Esophagus muscularis mucosa (tissue), 4 donors: ENCODE measurements around the gene PROB1. TPM values are rescaled to one million over a fixed set of nuclear protein-coding genes. Genes with fewer than 3 reads are reported as not detected.

Experiments
- DNase-seq: peaks from one replicate; pipeline ENCODE4 v3.0.0-alpha.2; 2017; ENCODE audit errors: extremely low spot score
- H3K27ac ChIP-seq, 4 donors: fragments of 200-600 bp; sonication (generic); replicated peaks in 1 of 4; 1 replicate in 3 of 4; 2 replicates in 1 of 4; pipeline ENCODE4 v1.5.1; 2016 to 2019; ENCODE audit warnings: mild to moderate bottlenecking in 1 of 4
- H3K27me3 ChIP-seq, 4 donors: fragments of 200-600 bp; sonication (generic); one replicate each; pipeline versions ENCODE4 v1.5.1 to v1.6.0; 2016 to 2019
- H3K36me3 ChIP-seq, 4 donors: fragments of 200-600 bp; sonication (generic); one replicate each; pipeline ENCODE4 v1.5.1; 2016 to 2019
- H3K4me1 ChIP-seq, 4 donors: fragments of 200-600 bp; sonication (generic); one replicate each; pipeline ENCODE4 v1.5.1; 2016 to 2019
- H3K4me3 ChIP-seq, 4 donors: fragments of 200-600 bp; sonication (generic); 1 replicate in 2 of 4; 2 replicates in 2 of 4; pipeline ENCODE4 v1.5.1; 2016 to 2019; ENCODE audit warnings: mild to moderate bottlenecking in 4 of 4, moderate library complexity in 1 of 4
- H3K9me3 ChIP-seq, 4 donors: fragments of 200-600 bp; sonication (generic); 1 replicate in 3 of 4; 2 replicates in 1 of 4; pipeline ENCODE4 v1.5.1; 2016 to 2019
- CTCF ChIP-seq, 3 experiments: fragments of 200-600 bp in 2 of 3; fragments of 450-650 bp in 1 of 3; sonication (generic) in 2 of 3; IDR thresholded peaks; one replicate each; pipeline ENCODE4 v1.5.1; 2017 to 2019; ENCODE audit warnings: antibody characterized with exemption in 3 of 3, mild to moderate bottlenecking in 2 of 3, moderate library complexity in 1 of 3
- EP300 ChIP-seq: sonication (generic); formaldehyde crosslinking; IDR thresholded peaks from one replicate; pipeline ENCODE4 v1.6.1; 2017; ENCODE audit warnings: antibody characterized with exemption
- POLR2A ChIP-seq: fragments of 450-650 bp; IDR thresholded peaks from one replicate; pipeline ENCODE4 v1.6.1; 2017; ENCODE audit warnings: antibody characterized with exemption, moderate library complexity, mild to moderate bottlenecking, low read depth
- POLR2AphosphoS5 ChIP-seq, 2 donors: sonication (generic); formaldehyde crosslinking; IDR thresholded peaks; one replicate each; pipeline ENCODE4 v1.6.1; 2017; ENCODE audit warnings: antibody characterized with exemption in 2 of 2
- WGBS: methylation state at CpG from one replicate; pipeline ENCODE4 v1.1.5; 2018; 5-methylcytosine and 5-hydroxymethylcytosine counted together
- intact Hi-C: fragments of 100-400 bp; cut with DNase I; formaldehyde crosslinking; loops from one replicate; pipeline ENCODE4 v1.15.1; 2023
- total RNA-seq, 4 donors: library from RNA; depleted of rRNA; stranded (reverse); fragments of >200 nt; gene quantifications; one replicate each; pipeline versions ENCODE4 v1.1.0 to v1.2.1, GENCODE V29; 2016

PROB1 gene
- total RNA-seq, 4 donors from 2014 or later: 2.5 to 11.0 (median 7.8) TPM

GRCh38 chr5:139341689-139342422 is 53.0 kb downstream of the PROB1 start, which contains the start of gene PAIP2:
Gene PAIP2 (plus strand): TSS chr5:139341854. CDS start chr5:139363785, 21,931 bp downstream.
- H3K36me3 ChIP-seq: no peaks in the 10 kb centered on the region
- TF ChIP-seq POLR2AphosphoS5 (IDR thresholded peaks at IDR 0.05) (peak; percentile 95 to 98), CTCF (IDR thresholded peaks at IDR 0.05) (peak; percentile 76 to 82 (median 79)), POLR2A (peak; percentile 94), EP300 (no peak)
- no peaks in the 10 kb centered on the region for H3K27me3 ChIP-seq
- peak; percentile 99 for DNase-seq
- H3K27ac ChIP-seq: peak within 1 kb of the TSS; percentile 98 to 99 (median 98)
- H3K4me3 ChIP-seq: peak within 1 kb of the TSS; percentile 78 to 98 (median 97)
- intact Hi-C loops: loop anchor here (5.0 kb wide), 1 partner anchor 45 kb away; no protein-coding TSS in a partner anchor
- peaks cover 23 to 54% (median 48%) of the 10 kb centered on the region in 4 donors for H3K4me1 ChIP-seq
- no peaks in the 10 kb centered on the region for H3K9me3 ChIP-seq
- 0% methylated on average over 23 of the region's 66 CpGs for WGBS

DNA sequence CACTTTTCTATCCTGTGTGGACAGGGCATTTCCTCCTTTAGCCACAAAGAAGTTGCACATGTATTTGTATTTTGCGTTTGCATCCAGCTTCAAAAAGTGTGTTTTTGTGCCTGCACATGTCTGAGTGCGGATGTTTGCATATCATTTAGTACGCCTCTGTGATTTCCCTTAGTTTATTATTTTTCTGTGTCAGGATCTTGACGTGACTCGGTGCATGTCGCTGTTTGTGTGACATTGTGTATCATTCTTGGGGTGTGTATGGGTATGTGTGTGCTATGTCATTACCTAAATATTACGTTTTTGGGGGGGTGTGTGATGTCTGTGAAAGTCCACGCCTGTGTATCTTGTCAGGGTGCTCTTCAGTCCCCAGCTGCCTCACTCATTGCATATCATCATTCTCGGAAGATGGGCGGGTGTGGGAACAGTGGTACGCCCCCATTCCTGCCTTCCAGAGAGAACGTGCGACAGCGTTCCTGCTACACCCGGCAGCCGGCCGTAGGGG is 53.7 kb downstream of the PROB1 start:
- 4% methylated on average over 15 of the region's 17 CpGs for WGBS

More for the DNA sequence above, 53.7 kb downstream of the PROB1 start:
- Histone ChIP-seq H3K9me3 (no peaks in the 10 kb centered on the region), H3K36me3 (no peaks in the 10 kb centered on the region), H3K27me3 (no peaks in the 10 kb centered on the region), H3K4me1 (peaks cover 23 to 47% (median 43%) of the 10 kb centered on the region in 4 donors), H3K4me3 (peak overlapping the region; percentile 78 to 98 (median 97)), H3K27ac (peak overlapping the region; percentile 98 to 99 (median 98))
- TF ChIP-seq EP300 (no peak), CTCF (IDR thresholded peaks at IDR 0.05) (no peak), POLR2A (no peak), POLR2AphosphoS5 (IDR thresholded peaks at IDR 0.05) (no peak)
- DNase-seq: no peak
- intact Hi-C loops: loop anchor here (5.0 kb wide), 1 partner anchor 44 kb away; no protein-coding TSS in a partner anchor

Other genes starting within 250 kb of the PROB1 start
- gene SIL1, start 196.7 kb downstream of the PROB1 start, total RNA-seq: 10 to 100 TPM; 20.3 to 39.2 (median 29.1) TPM
- gene MATR3, start 101.4 kb downstream of the PROB1 start, total RNA-seq: 100 to 1,000 TPM; 164 to 234 (median 220) TPM
- gene PAIP2, start 53.2 kb downstream of the PROB1 start, total RNA-seq: 100 to 1,000 TPM in 1 of 4 donors, 10 to 100 TPM in 3; 73.6 to 111 (median 97.0) TPM
- not detected for gene SLC23A1, start 11.8 kb downstream of the PROB1 start, total RNA-seq
- gene MZB1, start 5.2 kb downstream of the PROB1 start, total RNA-seq: under 1 TPM in 2 of 4 donors, not detected in 2; 0.78 to 0.99 TPM
- gene SPATA24, start 9.0 kb upstream of the PROB1 start, total RNA-seq: 1 to 10 TPM; 2.9 to 6.5 (median 4.8) TPM
- gene DNAJC18, start 44.4 kb upstream of the PROB1 start, total RNA-seq: 10 to 100 TPM in 3 of 4 donors, 1 to 10 TPM in 1; 8.3 to 15.4 (median 13.4) TPM
- 10 to 100 TPM in 3 of 4 donors, 1 to 10 TPM in 1; 7.9 to 42.9 (median 31.4) TPM for gene ECSCR, start 67.6 kb upstream of the PROB1 start, total RNA-seq
- gene SMIM33, start 75.9 kb upstream of the PROB1 start, total RNA-seq: not detected
- gene STING1, start 87.7 kb upstream of the PROB1 start, total RNA-seq: 10 to 100 TPM; 22.0 to 82.8 (median 52.4) TPM
- 100 to 1,000 TPM in 1 of 4 donors, 10 to 100 TPM in 3; 86.9 to 104 (median 91.5) TPM for gene UBE2D2, start 166.2 kb upstream of the PROB1 start, total RNA-seq